Measurements from ENCODE around the gene HJURP.

GRCh38 chr2:233815861-233816260 lies 38.5 kb downstream of the HJURP start:
- no peak for TF ChIP-seq CTCF (IDR thresholded peaks at IDR 0.05)
- no peak for TF ChIP-seq POLR2AphosphoS5 (IDR thresholded peaks at IDR 0.05)
- no peak for TF ChIP-seq POLR2A (IDR thresholded peaks at IDR 0.05; ENCODE audit: low read depth)

Data from esophagus muscularis mucosa (tissue), 3 donors.